Stimulated activated CD8-positive, alpha-beta memory T cell treated with anti-CD3 and anti-CD28 coated beads, Interleukin-12 subunit alpha, Interleukin-12 subunit beta, amount 100 ng/mL, for 24 hours (primary cell): ENCODE measurements around the gene CHCHD10.

Source experiments
- DNase-seq: peaks from one replicate; pipeline ENCODE4 v3.0.0-alpha.2; 2020; ENCODE audit errors: extremely low read depth

CHCHD10 gene

GRCh38 chr22:23767673-23768548 lies at the start of gene CHCHD10:
CHCHD10 (minus strand) TSS chr22:23767972; CDS start chr22:23767874, 98 bp downstream.
- peak; percentile 60 for DNase-seq

- DNase-seq = no peak
Measured at GRCh38 chr22:23817146-23817545, 49.4 kb upstream of the CHCHD10 start.

GRCh38 chr22:23816156-23816976 lies 48.6 kb upstream of the CHCHD10 start:
- DNase-seq = no peak

GRCh38 chr22:23815541-23816155 lies 47.9 kb upstream of the CHCHD10 start:
- DNase-seq = no peak

- no peak for DNase-seq
Measured at GRCh38 chr22:23812378-23812777, 44.6 kb upstream of the CHCHD10 start.

- no peak for DNase-seq
Measured at GRCh38 chr22:23806837-23807236, 39.1 kb upstream of the CHCHD10 start.

GRCh38 chr22:23804781-23805291 lies 37.1 kb upstream of the CHCHD10 start:
- DNase-seq = no peak

- no peak for DNase-seq
Measured at GRCh38 chr22:23803001-23803819, 35.4 kb upstream of the CHCHD10 start.

GRCh38 chr22:23801886-23802377 lies 34.2 kb upstream of the CHCHD10 start:
- DNase-seq = no peak

GRCh38 chr22:23801238-23801821 lies 33.6 kb upstream of the CHCHD10 start:
- DNase-seq = no peak

GRCh38 chr22:23800297-23801237 lies 32.8 kb upstream of the CHCHD10 start:
- DNase-seq = no peak

- no peak for DNase-seq
Measured at GRCh38 chr22:23796461-23796860, 28.7 kb upstream of the CHCHD10 start.

GRCh38 chr22:23793326-23793725 lies 25.6 kb upstream of the CHCHD10 start:
- no peak for DNase-seq

GRCh38 chr22:23791738-23792645 lies 24.2 kb upstream of the CHCHD10 start:
- no peak for DNase-seq

- DNase-seq = no peak
Measured at GRCh38 chr22:23790819-23791737, 23.3 kb upstream of the CHCHD10 start.

- DNase-seq = no peak
Measured at GRCh38 chr22:23789638-23790037, 21.9 kb upstream of the CHCHD10 start.

GRCh38 chr22:23789121-23789520 lies 21.3 kb upstream of the CHCHD10 start:
- no peak for DNase-seq
